Adipocyte (in vitro differentiated cells): ENCODE results near the gene SELENOO.

Source experiments
- DNase-seq: peaks from one replicate; pipeline ENCODE4 v3.0.0-alpha.2; 2015; ENCODE audit warnings: low read depth
- H3K27me3 ChIP-seq: replicated peaks from 2 replicates; pipeline ENCODE4 v1.7.0; 2013; ENCODE audit warnings: mild to moderate bottlenecking, low read length, moderate library complexity; ENCODE audit not compliant: control insufficient read depth, insufficient read depth
- H3K36me3 ChIP-seq: 2 replicates; pipeline ENCODE4 v1.7.0; 2013; ENCODE audit warnings: low read length, mild to moderate bottlenecking, moderate library complexity; ENCODE audit not compliant: control insufficient read depth, insufficient read depth, severe bottlenecking
- H3K4me1 ChIP-seq: 2 replicates; pipeline ENCODE4 v1.7.0; 2013; ENCODE audit warnings: mild to moderate bottlenecking, low read length, moderate library complexity; ENCODE audit not compliant: control insufficient read depth, insufficient read depth
- H3K4me3 ChIP-seq: 2 replicates; pipeline ENCODE4 v1.7.0; 2013; ENCODE audit warnings: mild to moderate bottlenecking, low read length, moderate library complexity
- H3K9ac ChIP-seq: 2 replicates; pipeline ENCODE4 v1.7.0; 2013; ENCODE audit warnings: mild to moderate bottlenecking, low read length, moderate library complexity
- H3K9me3 ChIP-seq: 2 replicates; pipeline ENCODE4 v1.7.0; 2013; ENCODE audit warnings: mild to moderate bottlenecking, low read length, moderate library complexity; ENCODE audit not compliant: control insufficient read depth

Gene SELENOO

DNA sequence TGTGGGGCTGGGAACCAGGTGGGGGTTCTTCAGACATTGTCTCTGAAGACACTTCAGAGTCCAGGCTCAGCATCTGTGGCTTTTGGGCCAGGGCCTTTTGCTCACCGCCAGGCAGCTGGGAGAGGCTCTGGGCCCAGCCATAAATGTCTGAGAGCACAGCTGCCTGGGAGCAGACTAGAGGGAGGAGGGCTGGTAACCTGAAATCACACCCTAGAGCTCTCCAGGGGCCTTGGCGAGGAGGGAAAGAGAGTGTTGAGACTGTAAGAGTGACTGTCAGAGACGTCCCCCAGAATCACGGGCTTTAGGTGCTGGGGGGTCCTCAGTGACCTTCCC, 11.0 kb upstream of the SELENOO start:
- Histone ChIP-seq H3K27me3 (no peaks in the 10 kb centered on the region), H3K4me3 (peak overlapping the region; percentile 72), H3K36me3 (peaks cover 19% of the 10 kb centered on the region), H3K9me3 (no peaks in the 10 kb centered on the region), H3K4me1 (peaks cover 27% of the 10 kb centered on the region), H3K9ac (peak overlapping the region; percentile 73)
- DNase-seq: no peak

DNA sequence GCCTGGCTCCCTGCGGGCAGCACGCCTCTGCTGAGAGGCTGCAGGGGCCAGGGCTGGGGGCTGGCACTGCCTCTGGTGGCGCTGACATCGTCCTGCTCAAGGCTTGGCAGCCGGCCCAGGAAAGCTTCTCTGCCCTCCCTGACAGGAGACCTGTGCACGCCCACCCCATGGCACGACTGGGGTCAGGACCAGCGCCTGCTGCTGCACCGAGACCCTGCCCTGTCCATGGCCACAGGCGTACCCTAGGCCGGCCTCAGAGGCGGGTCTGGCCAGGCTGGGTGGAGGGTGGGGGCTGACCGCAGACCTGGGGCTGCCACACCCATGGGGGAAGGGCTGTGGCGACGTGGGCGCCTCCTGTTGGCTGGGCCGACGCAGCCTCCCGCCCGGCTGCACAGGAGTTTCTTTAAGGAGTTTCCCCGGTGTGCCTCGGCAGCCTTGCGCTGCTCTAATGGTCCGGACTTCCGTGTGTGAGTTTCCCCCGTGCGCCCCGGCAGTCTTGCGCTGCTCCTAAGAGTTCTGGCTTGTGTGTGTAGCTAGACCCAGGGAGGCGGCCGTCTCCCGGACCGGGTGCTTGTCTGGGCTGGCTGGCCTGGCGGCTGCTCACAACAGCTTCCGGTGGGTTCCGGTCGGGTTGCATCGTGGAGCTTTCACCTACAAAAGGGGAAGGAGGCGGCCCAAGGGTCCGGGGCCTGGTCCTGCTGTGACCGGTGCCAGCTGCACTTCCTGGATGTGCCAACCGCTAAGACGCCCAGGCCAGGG, 10.4 kb upstream of the SELENOO start:
- Histone ChIP-seq H3K4me3 (peak overlapping the region; percentile 72), H3K9me3 (no peaks in the 10 kb centered on the region), H3K4me1 (peaks cover 25% of the 10 kb centered on the region), H3K36me3 (peaks cover 24% of the 10 kb centered on the region), H3K27me3 (no peaks in the 10 kb centered on the region), H3K9ac (peak overlapping the region; percentile 73)
- DNase-seq: peak; percentile 69

DNA sequence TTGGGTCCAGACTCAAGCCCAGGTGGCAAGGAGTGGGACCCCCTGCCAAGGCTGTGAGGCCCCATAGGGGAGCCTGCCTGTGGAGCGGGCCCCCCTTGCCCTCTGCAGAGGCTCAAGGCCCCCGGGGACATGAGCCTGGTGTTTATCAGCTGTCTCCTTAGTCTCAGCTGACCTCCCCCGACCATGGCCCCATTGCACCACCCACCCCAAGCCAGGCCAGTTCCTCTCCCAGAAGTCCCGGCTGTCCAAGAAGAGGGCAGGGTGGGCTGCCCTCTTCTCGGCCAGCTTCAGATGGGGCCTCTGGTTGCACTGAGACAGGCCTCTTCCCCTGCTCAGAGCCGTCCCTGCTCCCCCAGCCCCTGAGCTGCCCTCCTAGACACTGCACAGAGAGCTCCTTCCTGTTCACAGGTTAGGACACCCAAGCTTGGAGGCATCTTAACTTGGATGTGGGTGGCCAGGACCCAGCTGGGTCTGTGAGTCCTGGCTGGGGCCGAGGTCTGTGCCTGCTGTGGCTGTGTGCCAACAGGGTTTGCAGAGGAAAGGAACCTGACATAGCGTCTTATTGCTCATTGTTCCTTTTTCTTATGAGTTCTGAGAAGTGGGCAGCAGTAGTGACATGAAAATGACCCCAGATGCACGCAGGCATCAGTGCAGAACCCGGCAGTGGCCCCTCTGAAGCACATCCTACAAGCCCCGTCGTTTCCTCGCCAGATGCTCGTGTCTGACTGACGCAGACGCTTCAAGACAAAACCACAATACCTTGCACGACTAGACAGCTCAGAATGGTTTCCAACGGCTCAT, 9.7 kb upstream of the SELENOO start:
- H3K9me3 ChIP-seq: no peaks in the 10 kb centered on the region
- peaks cover 30% of the 10 kb centered on the region for H3K36me3 ChIP-seq
- no peaks in the 10 kb centered on the region for H3K27me3 ChIP-seq
- peak overlapping the region; percentile 73 for H3K9ac ChIP-seq
- peak; percentile 45 for DNase-seq
- H3K4me1 ChIP-seq: peaks cover 23% of the 10 kb centered on the region
- H3K4me3 ChIP-seq: peak overlapping the region; percentile 72

DNA sequence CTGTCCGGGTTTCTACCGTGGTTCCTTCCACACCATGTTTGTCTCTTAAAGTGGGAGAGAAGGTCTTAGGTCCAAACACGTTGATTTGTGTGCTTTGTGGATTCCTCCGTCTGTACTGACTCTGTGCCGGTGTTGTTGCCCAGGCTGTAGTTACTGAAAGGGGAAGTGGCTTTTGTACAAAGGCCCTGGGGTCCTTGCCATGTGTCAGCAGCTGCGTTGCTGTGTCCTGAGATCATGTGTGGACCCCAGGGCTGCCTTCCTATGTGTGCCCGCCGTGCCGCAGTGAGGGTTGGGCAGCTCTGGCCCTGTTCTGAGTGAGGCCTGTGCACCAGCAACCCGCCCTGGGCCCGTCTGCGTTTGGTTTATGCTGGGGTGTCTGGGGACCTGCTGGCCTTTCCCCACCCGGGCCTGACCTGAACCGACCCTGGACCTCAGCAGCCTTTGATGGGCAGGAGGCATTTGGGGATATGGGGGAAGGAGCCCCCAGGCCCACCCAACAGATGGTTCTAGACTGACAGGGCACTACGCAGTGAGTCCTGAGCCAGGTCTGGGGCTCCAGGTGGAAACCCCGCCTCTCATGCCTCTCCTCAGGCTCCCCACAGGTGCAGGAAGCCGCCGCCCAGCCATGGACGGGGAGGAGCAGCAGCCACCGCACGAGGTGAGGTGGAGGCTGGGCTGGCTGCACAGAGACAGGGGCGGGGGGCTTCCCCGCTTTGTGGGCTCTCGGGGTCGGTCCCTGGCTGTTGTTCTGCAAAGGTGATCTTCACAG, 8.2 kb upstream of the SELENOO start:
- H3K27me3 ChIP-seq: no peaks in the 10 kb centered on the region
- no peaks in the 10 kb centered on the region for H3K9me3 ChIP-seq
- no peak for DNase-seq
- no peak overlapping the region for H3K9ac ChIP-seq
- H3K36me3 ChIP-seq: peaks cover 37% of the 10 kb centered on the region
- peaks cover 18% of the 10 kb centered on the region for H3K4me1 ChIP-seq
- H3K4me3 ChIP-seq: no peak overlapping the region

DNA sequence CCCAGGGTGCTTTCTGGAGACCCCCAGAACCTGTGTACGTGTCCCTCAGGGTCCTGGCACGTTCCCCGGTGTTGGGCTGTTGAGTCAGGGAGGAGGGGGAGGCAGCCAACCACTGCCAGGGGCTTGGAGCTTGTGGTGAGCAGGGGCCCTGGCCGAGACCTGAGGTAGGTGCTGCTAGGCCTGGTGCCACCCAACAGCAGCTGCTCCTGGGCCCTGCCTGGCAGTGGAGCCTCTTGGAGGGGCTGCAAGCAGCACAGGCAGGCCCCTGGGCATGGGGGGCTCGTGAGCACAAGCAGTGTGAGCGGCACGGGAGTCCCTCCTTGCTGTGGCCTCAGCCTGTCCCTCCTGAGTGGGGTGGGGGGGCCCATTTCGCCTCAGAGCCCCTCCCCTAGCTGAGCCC, 7.2 kb upstream of the SELENOO start:
- H3K4me3 ChIP-seq: no peak overlapping the region
- H3K9ac ChIP-seq: no peak overlapping the region
- no peaks in the 10 kb centered on the region for H3K27me3 ChIP-seq
- no peaks in the 10 kb centered on the region for H3K9me3 ChIP-seq
- peaks cover 18% of the 10 kb centered on the region for H3K4me1 ChIP-seq
- peaks cover 37% of the 10 kb centered on the region for H3K36me3 ChIP-seq
- no peak for DNase-seq

DNA sequence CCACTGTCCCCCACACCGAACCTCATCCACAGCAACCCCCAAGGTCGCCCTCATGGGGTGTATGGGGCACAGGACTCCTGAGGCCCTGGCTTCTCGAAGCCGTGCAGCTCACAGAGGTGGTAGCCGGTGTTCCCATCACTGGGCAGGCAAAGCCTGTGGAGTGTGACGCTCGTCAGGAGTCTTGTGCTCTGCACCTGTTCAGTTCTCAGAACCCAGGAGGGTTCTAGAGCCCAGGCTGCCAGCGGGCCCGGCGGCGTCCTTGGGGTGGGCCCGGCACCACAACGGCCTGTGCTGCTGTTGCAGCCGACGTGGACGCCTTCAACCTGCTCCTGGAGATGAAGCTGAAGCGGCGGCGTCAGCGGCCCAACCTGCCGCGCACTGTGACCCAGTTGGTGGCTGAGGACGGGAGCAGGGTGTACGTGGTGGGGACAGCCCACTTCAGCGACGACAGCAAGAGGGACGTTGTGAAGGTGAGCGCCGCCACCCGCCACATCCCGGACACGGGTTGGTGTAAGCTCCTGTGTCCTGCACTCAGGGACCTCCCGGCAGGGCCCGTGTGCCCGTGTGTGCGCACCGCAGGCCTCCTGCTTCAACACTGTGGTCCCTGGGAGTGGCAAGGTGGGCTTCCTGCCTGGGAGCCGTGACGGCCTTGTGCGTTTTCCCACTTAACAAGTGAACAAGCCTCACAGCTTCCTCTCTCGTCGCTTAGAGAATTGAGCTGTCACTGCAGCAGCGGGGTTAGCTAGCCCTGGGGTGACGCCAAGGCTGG, 6.6 kb upstream of the SELENOO start:
- no peak overlapping the region for H3K9ac ChIP-seq
- H3K4me3 ChIP-seq: no peak overlapping the region
- DNase-seq: no peak
- H3K36me3 ChIP-seq: peaks cover 35% of the 10 kb centered on the region
- H3K4me1 ChIP-seq: peaks cover 18% of the 10 kb centered on the region
- H3K27me3 ChIP-seq: no peaks in the 10 kb centered on the region
- H3K9me3 ChIP-seq: no peaks in the 10 kb centered on the region

DNA sequence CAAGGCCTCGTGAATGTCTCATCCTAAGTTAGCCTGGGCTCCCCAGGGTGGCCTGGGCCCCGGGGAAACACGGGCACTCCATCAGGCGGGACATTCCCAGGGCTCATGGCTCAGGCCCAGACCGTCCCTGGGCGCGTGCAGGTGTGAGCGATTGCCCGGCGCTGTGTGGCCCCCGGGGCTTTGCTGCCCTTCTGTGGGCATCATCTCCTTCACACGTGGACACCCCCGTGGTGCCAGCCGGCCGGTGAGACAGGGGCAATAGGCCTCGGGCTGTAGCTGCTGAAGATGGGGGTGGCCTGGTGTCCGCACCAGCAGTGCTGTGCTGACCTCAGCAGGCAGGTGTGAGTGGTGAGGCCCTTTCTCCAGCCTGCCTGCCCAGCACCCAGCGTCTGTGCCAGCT, 4.6 kb upstream of the SELENOO start:
- DNase-seq: no peak
- Histone ChIP-seq H3K4me1 (peaks cover 2% of the 10 kb centered on the region), H3K9ac (no peak overlapping the region), H3K9me3 (no peaks in the 10 kb centered on the region), H3K36me3 (peaks cover 35% of the 10 kb centered on the region), H3K4me3 (no peak overlapping the region), H3K27me3 (no peaks in the 10 kb centered on the region)

DNA sequence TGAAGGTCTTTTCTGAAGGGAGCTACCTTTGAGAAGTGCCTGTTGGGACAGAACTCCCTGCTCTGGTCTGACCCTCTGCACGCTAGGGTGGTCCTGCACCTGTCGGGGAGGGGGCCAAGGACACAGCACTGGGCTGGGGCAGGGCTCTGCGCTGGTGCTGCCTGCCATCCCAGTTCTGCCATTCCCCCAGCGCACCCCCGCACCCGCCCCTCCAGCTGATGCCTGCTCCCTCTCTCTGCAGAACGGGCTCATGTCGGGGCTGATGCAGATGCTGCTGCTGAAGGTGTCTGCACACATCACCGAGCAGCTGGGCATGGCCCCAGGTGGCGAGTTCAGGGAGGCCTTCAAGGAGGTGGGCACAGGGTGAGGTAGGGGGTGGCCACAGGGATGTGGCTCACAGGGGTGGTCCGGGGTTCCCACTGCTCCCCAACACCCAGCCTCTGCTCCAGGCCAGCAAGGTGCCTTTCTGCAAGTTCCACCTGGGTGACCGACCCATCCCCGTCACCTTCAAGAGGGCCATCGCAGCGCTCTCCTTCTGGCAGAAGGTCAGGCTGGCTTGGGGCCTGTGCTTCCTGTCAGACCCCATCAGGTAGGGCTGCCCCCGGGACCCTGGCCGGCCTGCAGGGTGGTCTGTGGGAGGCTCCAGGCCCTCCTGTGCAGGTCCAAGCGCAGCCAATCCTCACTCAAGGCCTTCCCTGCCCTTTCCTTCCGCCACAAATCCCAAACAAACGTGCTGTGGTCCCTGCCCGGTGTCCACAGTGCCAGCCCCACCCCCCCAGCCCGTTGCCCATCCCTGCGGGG, 3.6 kb upstream of the SELENOO start:
- DNase-seq: no peak

DNA sequence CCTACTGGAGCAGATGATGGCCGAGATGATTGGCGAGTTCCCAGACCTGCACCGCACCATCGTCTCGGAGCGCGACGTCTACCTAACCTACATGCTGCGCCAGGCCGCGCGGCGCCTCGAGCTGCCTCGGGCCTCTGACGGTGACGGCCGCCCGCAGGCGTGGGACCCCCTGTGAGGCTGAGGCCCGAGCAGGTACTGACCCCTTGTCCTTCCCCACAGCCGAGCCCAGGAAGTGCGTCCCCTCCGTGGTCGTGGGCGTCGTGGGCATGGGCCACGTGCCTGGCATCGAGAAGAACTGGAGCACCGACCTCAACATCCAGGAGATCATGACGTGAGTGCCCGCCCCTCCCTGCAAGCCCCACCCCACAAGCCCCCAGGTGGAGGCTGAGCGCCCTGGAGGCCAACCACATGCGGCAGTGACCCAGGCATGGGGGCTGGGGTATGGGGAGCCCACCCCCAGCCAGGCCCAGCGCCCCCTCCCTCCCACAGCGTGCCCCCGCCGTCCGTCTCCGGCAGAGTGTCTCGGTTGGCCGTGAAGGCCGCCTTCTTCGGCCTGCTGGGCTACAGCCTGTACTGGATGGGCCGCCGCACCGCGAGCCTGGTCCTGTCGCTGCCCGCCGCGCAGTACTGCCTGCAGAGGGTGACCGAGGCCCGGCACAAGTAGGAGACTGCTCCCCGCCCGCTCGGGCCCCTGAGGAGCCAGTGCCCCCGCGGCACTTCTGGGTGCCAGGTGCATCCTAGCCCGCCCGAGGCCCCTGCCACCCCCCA, 2.8 kb upstream of the SELENOO start:
- Histone ChIP-seq H3K36me3 (peaks cover 37% of the 10 kb centered on the region), H3K9ac (no peak overlapping the region), H3K27me3 (no peaks in the 10 kb centered on the region), H3K9me3 (no peaks in the 10 kb centered on the region), H3K4me1 (peaks cover 6% of the 10 kb centered on the region), H3K4me3 (no peak overlapping the region)
- no peak for DNase-seq

More for the DNA sequence above, 3.6 kb upstream of the SELENOO start:
- no peaks in the 10 kb centered on the region for H3K9me3 ChIP-seq
- no peak overlapping the region for H3K9ac ChIP-seq
- H3K4me3 ChIP-seq: no peak overlapping the region
- no peaks in the 10 kb centered on the region for H3K27me3 ChIP-seq
- peaks cover 35% of the 10 kb centered on the region for H3K36me3 ChIP-seq
- H3K4me1 ChIP-seq: peaks cover 4% of the 10 kb centered on the region

DNA sequence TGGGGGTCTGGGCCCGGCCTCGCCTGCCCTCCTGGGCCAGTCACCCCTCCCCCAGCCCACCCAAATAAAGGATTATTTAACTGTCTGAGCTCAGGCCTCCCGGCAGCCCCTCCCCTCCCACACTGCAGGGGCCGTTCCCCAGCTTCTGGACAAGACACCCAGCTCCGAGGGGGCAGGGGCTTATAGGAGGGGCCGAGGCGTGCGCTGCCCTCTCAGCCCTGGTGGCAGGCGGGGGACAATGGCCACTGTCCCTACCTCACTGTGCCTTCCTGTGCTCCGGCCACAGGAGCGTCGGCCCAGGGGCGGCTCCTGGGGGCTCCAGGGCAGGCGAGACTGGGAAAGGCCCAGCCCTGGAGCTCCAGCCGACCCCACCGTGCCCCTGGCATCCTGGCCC, 2.2 kb upstream of the SELENOO start:
- Histone ChIP-seq H3K9me3 (no peaks in the 10 kb centered on the region), H3K9ac (no peak overlapping the region), H3K27me3 (no peaks in the 10 kb centered on the region), H3K4me3 (no peak overlapping the region), H3K4me1 (peaks cover 6% of the 10 kb centered on the region), H3K36me3 (peaks cover 41% of the 10 kb centered on the region)
- DNase-seq: no peak
